ENCODE results near the gene TES.

Gene TES

GRCh38 chr7:116218747-116219146 lies 8.4 kb downstream of the TES start:
- no peak overlapping the region for H3K27ac ChIP-seq (ENCODE audit: insufficient read depth, low read depth, low read length, poor library complexity, severe bottlenecking)
- WGBS, 2 experiments: no CpG with 5 or more reads among the region's 1 CpG
- no peaks in the 10 kb centered on the region for H3K36me3 ChIP-seq (ENCODE audit: control insufficient read depth, insufficient read depth, low read length)
- H3K4me1 ChIP-seq (ENCODE audit: control insufficient read depth, insufficient read depth, low read length): no peaks in the 10 kb centered on the region
- H3K9me3 ChIP-seq (ENCODE audit: control insufficient read depth, low read length): no peaks in the 10 kb centered on the region
- H3K4me3 ChIP-seq (ENCODE audit: insufficient read depth, low read depth, low read length): no peak overlapping the region
- H3K27me3 ChIP-seq (ENCODE audit: control insufficient read depth, insufficient read depth, low read length, poor library complexity, severe bottlenecking): no peaks in the 10 kb centered on the region

GRCh38 chr7:116219288-116219687 lies 8.9 kb downstream of the TES start:
- H3K27ac ChIP-seq (ENCODE audit: insufficient read depth, low read depth, low read length, poor library complexity, severe bottlenecking): no peak overlapping the region

GRCh38 chr7:116219834-116220233 lies 9.5 kb downstream of the TES start:
- Histone ChIP-seq H3K36me3 (ENCODE audit: control insufficient read depth, insufficient read depth, low read length) (no peaks in the 10 kb centered on the region), H3K9me3 (ENCODE audit: control insufficient read depth, low read length) (no peaks in the 10 kb centered on the region), H3K27ac (ENCODE audit: insufficient read depth, low read depth, low read length, poor library complexity, severe bottlenecking) (no peak overlapping the region), H3K27me3 (ENCODE audit: control insufficient read depth, insufficient read depth, low read length, poor library complexity, severe bottlenecking) (no peaks in the 10 kb centered on the region), H3K4me1 (ENCODE audit: control insufficient read depth, insufficient read depth, low read length) (no peaks in the 10 kb centered on the region), H3K4me3 (ENCODE audit: insufficient read depth, low read depth, low read length) (no peak overlapping the region)
- WGBS, 2 experiments: 91 to 98% methylated on average over 1 to 4 of the region's 4 CpGs

More at GRCh38 chr7:116219288-116219687, 8.9 kb downstream of the TES start:
- no peak overlapping the region for H3K4me3 ChIP-seq (ENCODE audit: insufficient read depth, low read depth, low read length)
- no peaks in the 10 kb centered on the region for H3K27me3 ChIP-seq (ENCODE audit: control insufficient read depth, insufficient read depth, low read length, poor library complexity, severe bottlenecking)
- no peaks in the 10 kb centered on the region for H3K9me3 ChIP-seq (ENCODE audit: control insufficient read depth, low read length)
- H3K4me1 ChIP-seq (ENCODE audit: control insufficient read depth, insufficient read depth, low read length): no peaks in the 10 kb centered on the region
- H3K36me3 ChIP-seq (ENCODE audit: control insufficient read depth, insufficient read depth, low read length): no peaks in the 10 kb centered on the region

- WGBS, 2 experiments: 85 to 93% methylated on average over 5 of the region's 5 CpGs
- Histone ChIP-seq H3K27ac (ENCODE audit: insufficient read depth, low read depth, low read length, poor library complexity, severe bottlenecking) (no peak overlapping the region), H3K4me1 (ENCODE audit: control insufficient read depth, insufficient read depth, low read length) (no peaks in the 10 kb centered on the region), H3K4me3 (ENCODE audit: insufficient read depth, low read depth, low read length) (no peak overlapping the region), H3K27me3 (ENCODE audit: control insufficient read depth, insufficient read depth, low read length, poor library complexity, severe bottlenecking) (no peaks in the 10 kb centered on the region), H3K9me3 (ENCODE audit: control insufficient read depth, low read length) (no peaks in the 10 kb centered on the region), H3K36me3 (ENCODE audit: control insufficient read depth, insufficient read depth, low read length) (no peaks in the 10 kb centered on the region)
Measured at GRCh38 chr7:116222501-116222900, 12.2 kb downstream of the TES start.

DNA sequence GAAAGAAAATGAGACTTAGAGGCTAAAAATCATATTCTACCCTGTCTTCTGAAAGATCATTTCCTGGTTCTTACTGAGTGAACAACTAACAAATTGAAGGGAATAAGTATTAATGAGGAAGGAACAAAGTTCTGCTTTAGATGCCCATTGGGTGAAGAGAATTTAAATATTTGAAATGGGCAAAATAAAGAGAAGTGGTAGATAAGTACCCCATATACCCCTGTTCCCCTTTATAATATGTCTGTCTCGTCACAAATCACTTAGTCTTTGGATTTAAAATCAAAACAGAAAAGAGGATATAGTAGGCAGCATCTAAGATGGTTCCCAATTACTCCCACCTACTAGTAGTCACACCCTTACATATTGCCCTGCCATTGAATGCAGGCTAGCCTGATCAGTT lies 13.2 kb downstream of the TES start:
- Histone ChIP-seq H3K9me3 (ENCODE audit: control insufficient read depth, low read length) (no peaks in the 10 kb centered on the region), H3K36me3 (ENCODE audit: control insufficient read depth, insufficient read depth, low read length) (no peaks in the 10 kb centered on the region), H3K4me3 (ENCODE audit: insufficient read depth, low read depth, low read length) (no peak overlapping the region), H3K4me1 (ENCODE audit: control insufficient read depth, insufficient read depth, low read length) (no peaks in the 10 kb centered on the region), H3K27ac (ENCODE audit: insufficient read depth, low read depth, low read length, poor library complexity, severe bottlenecking) (no peak overlapping the region), H3K27me3 (ENCODE audit: control insufficient read depth, insufficient read depth, low read length, poor library complexity, severe bottlenecking) (no peaks in the 10 kb centered on the region)
- WGBS, 2 experiments: 86% methylated on average over 1 of the region's 1 CpG; no CpG with 5 or more reads in 1 of the 2 experiments

- H3K4me1 ChIP-seq (ENCODE audit: control insufficient read depth, insufficient read depth, low read length): no peaks in the 10 kb centered on the region
- no peaks in the 10 kb centered on the region for H3K36me3 ChIP-seq (ENCODE audit: control insufficient read depth, insufficient read depth, low read length)
- H3K27ac ChIP-seq (ENCODE audit: insufficient read depth, low read depth, low read length, poor library complexity, severe bottlenecking): no peak overlapping the region
- no peaks in the 10 kb centered on the region for H3K9me3 ChIP-seq (ENCODE audit: control insufficient read depth, low read length)
- H3K27me3 ChIP-seq (ENCODE audit: control insufficient read depth, insufficient read depth, low read length, poor library complexity, severe bottlenecking): no peaks in the 10 kb centered on the region
- no peak overlapping the region for H3K4me3 ChIP-seq (ENCODE audit: insufficient read depth, low read depth, low read length)
- 77 to 97% methylated on average over 2 of the region's 2 CpGs for WGBS, 2 experiments
Measured at GRCh38 chr7:116224492-116225098, 14.3 kb downstream of the TES start.

- H3K27ac ChIP-seq (ENCODE audit: insufficient read depth, low read depth, low read length, poor library complexity, severe bottlenecking): no peak overlapping the region
- H3K4me1 ChIP-seq (ENCODE audit: control insufficient read depth, insufficient read depth, low read length): no peaks in the 10 kb centered on the region
- H3K36me3 ChIP-seq (ENCODE audit: control insufficient read depth, insufficient read depth, low read length): no peaks in the 10 kb centered on the region
Measured at GRCh38 chr7:116225860-116226259, 15.5 kb downstream of the TES start.

GRCh38 chr7:116226664-116227063 lies 16.3 kb downstream of the TES start:
- Histone ChIP-seq H3K9me3 (ENCODE audit: control insufficient read depth, low read length) (no peaks in the 10 kb centered on the region), H3K4me3 (ENCODE audit: insufficient read depth, low read depth, low read length) (no peak overlapping the region), H3K4me1 (ENCODE audit: control insufficient read depth, insufficient read depth, low read length) (no peaks in the 10 kb centered on the region), H3K27ac (ENCODE audit: insufficient read depth, low read depth, low read length, poor library complexity, severe bottlenecking) (no peak overlapping the region), H3K36me3 (ENCODE audit: control insufficient read depth, insufficient read depth, low read length) (no peaks in the 10 kb centered on the region), H3K27me3 (ENCODE audit: control insufficient read depth, insufficient read depth, low read length, poor library complexity, severe bottlenecking) (no peaks in the 10 kb centered on the region)
- WGBS, 2 experiments: 95 to 98% methylated on average over 2 of the region's 2 CpGs

More at GRCh38 chr7:116225860-116226259, 15.5 kb downstream of the TES start:
- Histone ChIP-seq H3K9me3 (ENCODE audit: control insufficient read depth, low read length) (no peaks in the 10 kb centered on the region), H3K27me3 (ENCODE audit: control insufficient read depth, insufficient read depth, low read length, poor library complexity, severe bottlenecking) (no peaks in the 10 kb centered on the region), H3K4me3 (ENCODE audit: insufficient read depth, low read depth, low read length) (no peak overlapping the region)

GRCh38 chr7:116227678-116228239 lies 17.4 kb downstream of the TES start:
- no peaks in the 10 kb centered on the region for H3K27me3 ChIP-seq (ENCODE audit: control insufficient read depth, insufficient read depth, low read length, poor library complexity, severe bottlenecking)
- H3K4me1 ChIP-seq (ENCODE audit: control insufficient read depth, insufficient read depth, low read length): no peaks in the 10 kb centered on the region
- 83% methylated on average over 1 of the region's 2 CpGs; no CpG with 5 or more reads in 1 of the 2 experiments for WGBS, 2 experiments
- H3K27ac ChIP-seq (ENCODE audit: insufficient read depth, low read depth, low read length, poor library complexity, severe bottlenecking): no peak overlapping the region
- H3K36me3 ChIP-seq (ENCODE audit: control insufficient read depth, insufficient read depth, low read length): no peaks in the 10 kb centered on the region
- H3K9me3 ChIP-seq (ENCODE audit: control insufficient read depth, low read length): no peaks in the 10 kb centered on the region
- H3K4me3 ChIP-seq (ENCODE audit: insufficient read depth, low read depth, low read length): no peak overlapping the region

DNA sequence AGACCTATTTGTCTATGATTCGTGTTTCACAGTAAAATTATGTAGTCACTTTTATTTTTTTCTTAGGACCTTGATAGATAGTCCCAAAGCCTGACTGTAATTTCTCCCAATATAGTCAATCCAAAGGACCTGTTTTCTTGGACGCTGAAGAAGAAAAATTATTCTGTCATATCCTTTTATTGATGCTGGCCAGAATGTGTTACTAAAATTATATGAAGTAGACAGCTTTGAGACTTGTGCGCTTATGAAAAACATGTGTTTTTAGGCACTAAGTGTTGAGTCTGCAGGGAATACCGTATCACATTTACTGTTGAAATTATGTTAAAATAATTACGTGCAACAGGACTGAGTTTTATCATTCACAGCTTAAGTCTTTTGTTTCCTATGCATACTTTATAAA lies 17.9 kb downstream of the TES start:
- Histone ChIP-seq H3K9me3 (ENCODE audit: control insufficient read depth, low read length) (no peaks in the 10 kb centered on the region), H3K4me1 (ENCODE audit: control insufficient read depth, insufficient read depth, low read length) (no peaks in the 10 kb centered on the region), H3K27ac (ENCODE audit: insufficient read depth, low read depth, low read length, poor library complexity, severe bottlenecking) (no peak overlapping the region), H3K4me3 (ENCODE audit: insufficient read depth, low read depth, low read length) (no peak overlapping the region), H3K36me3 (ENCODE audit: control insufficient read depth, insufficient read depth, low read length) (no peaks in the 10 kb centered on the region), H3K27me3 (ENCODE audit: control insufficient read depth, insufficient read depth, low read length, poor library complexity, severe bottlenecking) (no peaks in the 10 kb centered on the region)
- WGBS, 2 experiments: 77 to 95% methylated on average over 2 to 5 of the region's 5 CpGs

GRCh38 chr7:116229366-116229765 lies 19.0 kb downstream of the TES start:
- no peaks in the 10 kb centered on the region for H3K9me3 ChIP-seq (ENCODE audit: control insufficient read depth, low read length)
- no peaks in the 10 kb centered on the region for H3K4me1 ChIP-seq (ENCODE audit: control insufficient read depth, insufficient read depth, low read length)
- no peak overlapping the region for H3K4me3 ChIP-seq (ENCODE audit: insufficient read depth, low read depth, low read length)
- H3K27ac ChIP-seq (ENCODE audit: insufficient read depth, low read depth, low read length, poor library complexity, severe bottlenecking): no peak overlapping the region
- H3K27me3 ChIP-seq (ENCODE audit: control insufficient read depth, insufficient read depth, low read length, poor library complexity, severe bottlenecking): no peaks in the 10 kb centered on the region
- H3K36me3 ChIP-seq (ENCODE audit: control insufficient read depth, insufficient read depth, low read length): no peaks in the 10 kb centered on the region
